Activated CD4-positive, alpha-beta T cell treated with anti-CD3 and anti-CD28 coated beads for 48 hours (primary cell): Measurements from ENCODE around the gene RARB.

ENCODE experiments used
- DNase-seq: peaks from one replicate; pipeline ENCODE4 v3.0.0-alpha.2; 2020

The RARB gene

DNA sequence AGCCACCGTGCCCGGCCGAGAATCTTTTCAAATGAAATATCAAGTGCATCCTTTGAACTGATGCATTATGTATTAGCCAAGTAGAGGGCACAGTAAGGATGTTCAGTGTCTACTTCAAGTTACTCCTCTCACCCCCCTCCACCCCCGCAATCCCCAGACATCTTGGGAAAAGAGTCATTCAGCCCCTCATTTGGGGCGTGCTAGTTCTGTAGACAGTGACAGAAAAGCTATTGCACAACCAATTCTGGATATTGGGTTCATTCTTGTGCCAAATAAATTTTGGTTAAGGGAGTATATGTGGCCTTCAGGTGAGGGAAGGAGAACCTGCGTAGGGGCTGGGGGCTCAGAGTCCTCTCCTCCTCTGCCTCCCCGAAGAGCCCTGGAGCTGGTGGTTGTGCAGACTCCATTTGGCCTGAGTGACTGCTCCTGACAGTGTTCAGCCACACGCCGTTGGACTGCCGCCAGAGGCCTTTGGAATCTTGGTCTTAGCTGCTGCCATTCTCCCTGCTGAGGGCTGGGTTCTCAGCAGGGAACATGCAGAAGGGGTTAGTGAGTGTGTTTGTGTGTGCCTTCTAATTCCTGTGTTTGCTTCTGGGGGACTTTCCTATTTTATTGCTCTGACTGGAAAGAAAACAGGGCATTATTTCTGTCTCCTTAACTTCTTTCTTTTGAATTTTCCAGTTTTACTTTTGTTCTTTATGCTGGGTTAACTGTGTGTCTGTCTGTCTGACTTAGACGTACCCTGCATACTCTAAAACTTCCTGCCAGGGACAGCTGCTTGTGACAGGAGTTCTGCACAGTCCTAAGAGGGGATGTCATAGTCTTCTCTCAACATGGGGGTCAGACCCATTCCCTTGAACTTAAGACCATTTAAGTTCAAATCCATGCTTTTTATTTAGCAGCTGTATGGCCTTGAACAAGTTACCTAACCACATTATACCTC is 21.0 kb downstream of the RARB start:
- no peak for DNase-seq

DNA sequence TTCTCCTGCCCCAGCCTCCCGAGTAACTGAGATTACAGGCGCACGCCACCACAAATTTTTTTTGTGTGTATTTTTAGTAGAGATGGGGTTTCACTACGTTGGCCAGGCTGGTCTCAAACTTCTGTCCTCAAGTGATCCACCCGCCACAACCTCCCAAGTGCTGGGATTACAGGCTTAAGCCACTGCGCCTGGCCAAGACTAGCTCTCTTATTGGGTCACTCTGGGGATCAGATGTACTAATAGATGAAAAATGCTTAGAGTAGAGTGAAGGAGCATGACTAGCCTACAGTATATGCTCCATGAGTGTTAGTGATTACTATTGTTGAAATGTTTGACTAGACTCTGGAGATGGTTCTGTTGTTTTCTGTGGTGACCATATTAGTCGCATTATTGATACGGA is 21.8 kb downstream of the RARB start:
- DNase-seq: no peak

DNA sequence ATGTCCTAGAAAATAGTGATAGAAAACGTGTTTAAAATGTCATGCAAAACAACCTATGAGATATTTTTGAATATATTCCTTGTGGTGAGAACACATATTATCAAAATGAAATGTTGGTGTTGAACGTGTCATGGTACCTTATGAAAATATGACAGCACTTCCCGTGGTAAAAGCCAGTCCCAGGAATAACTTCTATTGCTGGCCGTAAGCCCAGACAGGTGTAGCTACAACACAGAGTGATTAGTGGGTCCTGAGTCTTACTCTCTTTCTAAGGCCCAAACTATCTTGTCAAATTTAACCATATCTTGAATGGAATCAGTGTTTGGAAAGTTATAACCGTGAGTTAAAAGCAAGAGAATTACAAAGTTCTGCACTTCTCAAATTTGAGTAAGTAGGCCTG is 24.1 kb downstream of the RARB start:
- DNase-seq: no peak

DNA sequence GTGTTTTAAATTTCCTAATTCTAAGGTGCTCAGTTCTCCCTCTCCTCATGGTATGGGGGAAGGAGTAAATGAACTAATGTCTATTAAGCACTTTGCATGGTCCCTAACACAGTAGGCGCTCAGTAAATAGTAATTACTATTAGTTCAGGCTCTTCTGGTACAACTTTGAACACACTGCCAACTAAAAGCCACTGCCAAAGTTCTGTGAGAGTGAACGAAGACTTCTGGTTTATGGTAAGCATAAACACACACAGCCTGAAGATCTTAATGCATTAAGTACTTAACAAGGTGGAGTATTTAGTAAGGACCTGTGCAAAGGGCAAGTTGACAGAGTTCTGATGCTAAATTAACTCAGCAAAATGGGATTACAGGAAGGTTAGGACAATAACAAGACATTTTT is 24.7 kb downstream of the RARB start:
- no peak for DNase-seq

DNA sequence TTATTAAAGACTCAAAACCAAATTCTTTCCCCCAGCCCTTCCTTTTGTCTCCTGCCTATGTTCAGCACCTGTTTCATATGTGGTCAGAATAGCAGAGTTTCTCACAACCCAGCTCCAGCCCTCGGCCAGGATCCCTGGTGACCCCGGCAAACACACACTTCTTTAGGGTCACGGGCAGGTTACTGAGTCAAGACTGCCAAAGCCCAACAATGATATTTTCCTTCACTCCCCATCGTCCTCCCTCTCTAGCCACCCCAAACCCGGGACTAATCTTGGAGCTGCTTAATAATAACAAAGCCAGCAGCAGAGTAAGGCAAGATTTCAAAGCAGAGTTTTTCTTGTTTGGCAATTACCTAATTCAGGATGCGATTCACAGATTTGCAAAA is 25.5 kb downstream of the RARB start:
- no peak for DNase-seq

DNA sequence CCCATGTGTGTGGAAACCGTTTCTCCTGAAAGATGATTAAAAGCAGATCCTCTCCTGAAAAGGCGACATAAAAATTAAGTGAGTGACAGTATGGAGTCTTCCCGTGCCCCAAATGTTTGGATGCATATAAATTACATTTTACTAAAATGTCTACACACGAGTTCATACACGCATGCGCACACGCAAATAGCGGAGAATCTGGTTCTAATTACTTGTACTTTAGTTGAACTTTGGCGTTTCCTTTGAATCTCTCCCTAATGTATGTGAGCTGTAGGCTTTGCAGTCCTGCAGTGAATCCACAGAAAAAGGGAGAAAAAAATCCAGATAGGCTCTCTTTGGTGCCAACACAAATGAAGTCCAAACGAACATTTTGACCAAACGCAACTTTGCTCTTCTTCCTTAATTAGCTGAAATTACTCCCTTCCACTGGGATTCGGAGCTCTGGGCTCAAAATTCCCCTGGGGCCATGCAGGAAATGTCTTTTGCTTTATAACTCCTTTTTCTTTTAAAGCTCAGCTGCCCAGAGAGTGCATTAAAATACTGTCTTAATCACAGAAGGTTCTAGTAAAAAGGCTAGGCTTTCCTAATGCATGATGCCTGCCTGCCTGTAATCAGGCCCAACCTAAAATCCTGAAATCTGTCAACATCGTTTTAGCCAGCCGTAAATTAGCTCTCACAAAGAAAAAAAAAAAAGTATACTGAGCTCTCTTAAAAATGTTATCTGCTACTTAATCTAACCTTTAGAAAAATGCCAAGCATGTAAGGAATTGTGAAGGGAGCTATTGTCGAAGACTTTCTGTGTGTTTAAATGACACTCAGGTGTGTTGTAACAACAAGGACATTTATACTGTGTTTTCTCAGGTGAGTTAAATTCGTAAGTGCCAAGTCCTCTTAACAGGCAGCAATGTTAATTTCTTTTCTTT is 26.2 kb downstream of the RARB start:
- no peak for DNase-seq

DNA sequence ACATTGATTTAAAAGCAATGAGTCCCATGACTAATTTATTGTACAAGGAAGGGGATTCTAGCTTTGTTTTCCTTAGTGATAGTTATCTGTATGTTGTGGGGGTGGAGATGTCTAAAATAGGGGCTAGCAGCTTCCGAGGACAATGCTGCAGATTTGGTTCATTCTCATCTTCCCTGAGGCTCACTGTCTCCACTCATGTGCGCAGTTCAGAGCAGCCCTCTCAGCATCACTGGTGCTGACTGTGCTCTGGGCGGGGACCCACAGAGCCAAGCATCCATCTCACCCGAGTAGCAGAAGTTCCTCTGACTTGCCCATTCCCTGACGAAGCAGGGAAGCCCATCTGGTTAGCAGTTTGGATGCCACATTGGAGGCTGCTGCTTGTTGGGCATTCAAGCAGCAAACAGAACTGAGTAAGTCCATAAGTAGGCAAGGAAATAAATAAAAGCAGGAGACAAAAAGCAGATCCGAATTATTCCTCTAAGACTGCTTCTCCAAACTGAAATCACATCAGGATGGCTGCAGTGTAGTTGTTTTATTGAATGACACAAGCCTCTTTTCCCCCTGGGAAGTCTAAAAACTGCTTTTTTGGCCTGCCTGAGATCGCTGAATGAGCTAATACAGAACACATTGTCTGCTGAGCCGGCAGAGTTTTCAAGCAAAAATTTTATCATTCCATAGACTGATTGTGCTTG is 27.5 kb downstream of the RARB start:
- no peak for DNase-seq

DNA sequence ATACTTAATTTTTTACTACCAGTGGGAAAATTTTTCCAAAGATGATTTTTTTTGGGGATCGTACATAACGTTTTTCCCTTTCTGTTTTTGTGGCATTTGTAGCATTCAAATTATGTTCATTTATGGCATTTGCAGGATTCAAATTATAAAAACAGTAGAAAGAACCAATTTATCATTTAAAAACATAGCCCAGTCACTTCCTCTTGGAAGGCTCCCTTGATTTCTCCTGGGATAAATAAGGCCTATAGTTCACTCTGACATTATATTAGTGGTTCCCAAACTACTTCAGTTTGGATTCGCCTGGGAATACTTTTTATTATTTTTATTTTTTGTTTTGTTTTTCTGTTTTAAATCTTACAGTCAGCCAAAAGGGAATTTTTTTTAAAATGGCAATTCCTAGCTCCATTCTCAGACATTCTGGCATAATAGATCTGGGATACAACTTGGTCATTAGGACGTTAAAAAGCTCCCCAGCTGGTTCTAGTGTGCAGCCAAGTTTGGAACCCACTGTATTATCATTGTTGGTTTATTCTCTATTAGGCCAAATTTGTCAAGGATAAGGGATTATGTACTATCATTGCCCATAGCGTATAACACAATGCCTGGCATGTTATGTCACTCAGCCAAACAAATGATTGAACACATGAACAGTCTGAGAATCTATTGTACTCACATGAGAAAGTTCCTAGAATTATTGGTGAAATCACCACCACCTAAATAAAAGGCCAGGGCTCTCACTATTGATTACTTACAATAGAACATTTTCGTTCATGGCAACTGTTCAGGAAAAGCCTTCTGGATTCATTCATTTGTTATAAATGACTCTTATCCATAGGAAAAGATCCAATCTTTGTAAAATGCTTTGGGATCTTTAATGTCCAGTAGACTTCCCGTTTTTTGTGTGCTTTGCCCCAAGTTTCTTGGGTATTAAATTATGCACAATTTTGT is 28.9 kb downstream of the RARB start:
- DNase-seq: no peak

DNA sequence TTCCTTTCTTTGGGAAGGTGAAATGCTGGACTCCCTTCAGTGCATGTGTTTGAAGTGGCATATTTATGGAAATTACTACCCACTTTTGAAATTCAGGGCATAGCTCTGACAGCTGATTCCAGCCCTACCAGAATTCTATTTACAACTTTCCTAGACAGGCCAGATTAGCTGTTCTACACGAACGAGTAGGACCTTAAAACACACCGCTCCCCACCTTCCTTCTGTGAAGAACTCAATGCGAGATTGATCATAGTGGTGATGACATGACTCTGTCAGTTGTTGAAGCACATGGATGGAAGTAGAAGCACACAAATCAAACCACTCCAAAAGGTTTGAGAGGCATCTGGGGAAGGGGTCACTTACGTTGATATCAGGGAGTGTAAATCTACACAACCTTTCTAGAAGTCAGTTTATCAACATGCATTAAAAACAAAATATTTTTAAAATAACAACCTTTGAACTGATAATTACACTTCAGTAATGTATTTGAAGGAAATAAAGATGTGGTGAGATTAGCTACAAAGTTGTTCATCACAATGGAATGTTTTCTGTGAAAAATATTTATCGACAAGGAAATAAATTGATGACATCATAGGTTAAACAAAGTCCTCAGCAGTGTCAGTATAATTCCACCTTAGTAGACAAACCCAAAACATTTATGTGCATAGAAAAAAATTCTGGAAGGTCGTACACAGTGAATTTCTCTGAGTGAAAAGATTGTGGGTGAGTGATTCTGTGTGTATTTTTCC is 29.8 kb downstream of the RARB start:
- DNase-seq: no peak

DNA sequence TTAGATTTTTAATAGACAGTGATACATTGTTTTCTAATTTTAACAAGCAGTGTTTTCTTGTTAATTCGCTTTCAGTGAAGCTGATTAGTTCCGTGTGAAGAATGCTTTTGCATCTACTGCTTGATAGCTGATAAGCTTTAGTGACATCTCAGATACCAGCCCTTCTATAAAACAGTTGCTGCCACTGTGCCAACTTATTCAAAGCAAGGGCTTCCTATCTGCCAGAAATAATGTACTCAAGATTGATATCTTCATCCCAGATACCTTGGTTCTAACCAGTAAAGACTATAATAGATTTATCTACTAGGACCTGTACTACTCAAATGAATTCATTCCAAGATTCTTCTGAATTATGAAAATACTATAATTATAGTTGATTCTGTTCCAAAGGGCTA is 30.4 kb downstream of the RARB start:
- DNase-seq: no peak

DNA sequence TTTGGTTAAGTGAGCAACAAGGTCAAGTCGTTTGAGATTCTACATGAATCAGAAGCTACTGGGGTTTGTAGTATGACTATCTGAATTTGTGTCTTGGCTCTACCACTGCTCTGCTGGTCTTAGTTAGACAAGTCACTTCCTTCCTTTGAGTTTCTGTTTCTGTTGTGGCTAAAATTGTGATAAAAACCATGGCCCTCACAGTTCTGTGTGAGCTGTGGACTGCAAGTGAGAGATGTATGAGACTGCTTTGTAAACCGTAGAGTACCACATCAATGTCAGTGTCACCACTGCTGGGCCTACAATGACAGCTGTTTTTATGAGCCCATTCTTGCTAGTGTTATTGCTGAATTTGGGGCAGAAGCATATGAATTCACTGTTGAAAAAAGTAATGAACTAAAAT is 32.7 kb downstream of the RARB start:
- no peak for DNase-seq

DNA sequence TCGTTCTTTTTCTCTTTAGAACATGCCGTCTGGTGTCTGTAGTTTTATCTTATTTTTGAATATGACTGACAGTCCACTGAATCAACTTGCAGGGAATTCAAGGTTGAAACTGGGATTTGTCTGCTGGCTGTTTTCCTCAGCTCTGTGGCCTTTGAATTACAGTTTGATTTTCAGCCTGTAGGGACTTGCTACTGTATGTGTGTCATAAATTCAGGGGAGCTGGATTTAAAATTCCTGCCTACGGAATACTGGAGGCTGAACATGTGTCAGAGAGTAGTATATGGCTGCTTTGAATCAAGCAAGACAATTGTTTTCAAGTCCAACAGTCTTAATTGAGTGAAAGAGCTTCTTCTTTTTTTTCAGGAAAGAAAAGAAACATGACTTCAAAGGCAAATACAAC is 33.9 kb downstream of the RARB start:
- DNase-seq: no peak

DNA sequence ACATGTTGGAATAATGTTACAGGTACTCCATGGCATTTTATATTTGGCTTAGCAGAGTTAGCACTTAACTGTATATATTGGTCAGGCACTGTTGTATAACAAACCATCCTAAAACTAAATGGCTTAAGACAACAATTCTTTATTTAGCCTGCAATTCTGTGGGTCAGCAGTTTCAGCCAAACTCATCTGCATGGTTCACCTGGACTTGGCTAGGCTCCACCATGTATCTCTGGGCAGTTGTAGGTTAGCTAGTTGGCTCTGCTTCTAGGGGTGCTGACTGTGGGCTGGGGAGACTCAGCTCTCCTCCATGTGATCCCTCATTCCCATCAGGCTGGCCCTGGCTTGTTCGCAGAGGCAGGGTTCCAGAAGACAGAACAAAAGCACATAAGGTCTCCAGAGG is 34.4 kb downstream of the RARB start:
- no peak for DNase-seq

DNA sequence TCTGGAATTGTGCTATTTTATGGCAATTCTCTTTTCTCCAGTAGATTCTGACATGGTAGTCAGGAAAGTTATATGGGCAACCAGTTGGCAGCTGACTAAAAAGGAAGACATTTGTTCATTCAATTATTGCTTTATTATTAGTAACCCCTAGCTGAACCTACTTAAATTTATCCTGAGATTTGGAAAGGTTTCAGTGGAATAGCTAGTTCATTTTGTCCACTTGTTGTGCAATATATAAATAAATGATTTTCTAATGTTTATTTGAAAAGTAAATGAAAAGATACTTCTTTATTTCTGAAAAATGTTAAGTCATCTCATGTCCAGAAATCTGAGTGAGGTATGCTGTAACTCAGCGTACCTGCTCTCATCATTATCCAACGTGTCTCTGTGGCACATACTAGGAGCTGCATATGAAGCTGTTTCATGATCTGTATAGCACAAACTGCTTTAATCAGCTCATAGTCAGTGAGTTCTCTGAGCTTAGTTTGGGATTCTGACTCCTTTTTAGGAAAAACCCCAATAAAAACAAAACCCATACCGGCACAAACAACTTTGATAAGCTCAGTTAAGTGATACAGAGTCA is 35.9 kb downstream of the RARB start:
- DNase-seq: no peak

DNA sequence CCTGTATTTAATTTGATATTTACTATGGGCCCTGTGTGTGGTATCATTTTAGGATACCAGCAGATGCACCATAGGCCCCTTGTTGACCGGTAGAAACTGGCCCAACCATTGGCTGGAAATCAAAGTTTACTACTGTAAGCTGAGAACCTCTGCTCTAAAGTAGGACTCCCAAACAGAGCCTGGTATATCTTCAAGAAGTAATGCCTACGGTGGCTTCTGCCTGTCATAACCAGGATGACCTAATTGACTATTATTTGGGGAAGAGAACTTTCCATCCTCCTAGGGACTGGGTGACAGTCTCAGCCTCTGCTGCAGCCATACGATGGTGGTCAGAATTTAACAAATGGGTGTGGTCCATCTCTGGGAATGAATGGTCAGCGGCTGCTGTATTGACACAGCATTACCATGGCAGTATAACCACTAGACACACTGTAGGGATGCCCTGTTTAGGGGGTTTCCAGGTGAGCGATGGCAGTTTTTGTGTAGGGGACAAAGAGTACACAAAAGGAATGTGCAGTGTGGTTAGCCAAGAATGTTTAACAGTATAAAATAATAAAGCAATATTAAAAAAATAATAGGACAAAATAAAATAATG is 37.3 kb downstream of the RARB start:
- no peak for DNase-seq

DNA sequence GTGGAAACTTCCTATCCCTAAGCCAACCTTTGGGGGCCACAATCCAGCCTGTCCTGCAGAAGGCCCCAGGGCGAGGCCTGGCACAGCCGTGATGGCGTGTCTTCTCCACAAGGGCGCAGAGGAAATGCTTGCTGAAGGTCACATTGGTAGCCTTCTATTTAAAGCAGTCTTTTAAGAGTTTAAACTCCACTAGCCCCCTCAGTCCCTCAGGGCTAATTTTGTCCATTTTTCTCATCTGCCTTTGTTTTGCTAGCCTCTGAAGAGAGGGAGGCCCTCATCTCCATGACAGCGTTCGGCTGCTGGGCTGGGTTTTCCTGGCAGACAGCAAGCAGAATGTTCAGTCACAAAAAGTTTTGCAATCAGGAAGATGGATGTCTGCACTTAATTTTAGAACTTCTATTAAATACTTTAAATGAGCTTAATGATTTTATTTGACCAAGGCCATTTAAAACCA is 40.8 kb downstream of the RARB start:
- DNase-seq: no peak

DNA sequence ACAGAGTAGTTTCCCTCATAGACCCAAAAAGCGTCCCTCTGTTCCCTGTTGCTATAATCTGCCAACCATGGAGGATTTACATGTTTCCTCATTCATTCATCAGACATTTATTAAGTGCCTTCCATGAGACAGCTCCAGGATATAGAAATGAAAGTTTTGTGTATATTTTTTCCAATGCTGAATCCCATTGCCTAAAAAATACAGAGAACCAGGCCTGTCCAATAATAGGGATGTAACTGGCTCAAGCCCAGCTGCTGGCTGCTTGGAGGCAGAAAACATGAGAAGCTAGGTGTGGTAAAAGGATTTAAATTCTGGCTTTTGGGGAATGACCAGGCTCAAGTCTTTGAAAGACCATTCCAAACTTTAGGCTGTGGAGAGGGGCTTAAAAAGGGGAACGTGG is 41.5 kb downstream of the RARB start:
- DNase-seq: no peak

DNA sequence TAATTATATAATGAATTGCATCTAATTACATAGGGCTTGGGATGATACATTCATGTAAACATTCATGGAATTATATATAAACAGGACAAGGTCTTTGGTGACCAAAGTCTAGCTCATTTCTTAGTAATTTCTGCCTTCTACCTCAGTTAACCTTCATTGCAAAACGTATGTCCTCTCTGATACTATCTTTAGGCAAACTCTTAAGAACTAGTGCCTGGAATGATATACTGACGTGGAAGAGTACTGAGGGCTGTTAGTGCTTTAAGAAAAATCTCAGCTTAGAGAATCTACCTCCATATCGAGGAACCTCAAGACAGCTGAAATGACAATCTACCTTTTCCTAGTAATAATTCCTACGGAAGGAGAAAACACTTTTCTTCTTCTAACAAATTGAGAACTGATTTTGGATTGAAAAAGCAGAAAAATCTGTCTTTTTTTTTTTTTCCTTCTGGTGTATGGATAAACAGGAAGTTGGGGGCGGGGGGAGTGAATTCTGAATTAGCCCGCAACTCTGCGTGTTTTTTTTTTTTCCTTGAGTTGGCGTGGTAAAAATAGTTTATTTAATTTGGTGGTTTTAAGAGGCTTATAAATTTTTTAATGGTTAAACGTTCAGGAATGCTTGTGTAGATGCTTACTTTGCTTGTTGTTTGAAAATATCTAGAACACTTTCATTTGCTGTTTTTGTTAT is 43.2 kb downstream of the RARB start:
- no peak for DNase-seq

DNA sequence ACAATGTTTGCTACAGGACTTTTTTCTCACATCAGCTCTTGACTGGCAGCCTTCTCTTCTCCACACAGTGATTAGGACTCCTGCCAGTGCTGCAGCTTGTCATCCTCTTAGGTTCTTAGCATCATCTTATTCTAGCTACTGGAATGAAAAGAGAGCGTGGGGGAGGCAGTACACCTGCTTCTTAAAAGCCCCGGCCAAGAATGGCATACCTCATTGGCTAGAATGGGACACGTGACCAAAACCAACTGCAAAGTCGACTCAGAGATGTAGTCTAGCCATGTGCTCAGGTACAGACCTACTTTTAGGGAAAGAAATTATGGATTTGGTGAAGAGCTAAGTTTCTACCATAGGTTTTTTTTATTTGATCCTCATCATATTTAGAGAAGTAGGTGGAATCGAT is 44.1 kb downstream of the RARB start:
- DNase-seq: no peak

DNA sequence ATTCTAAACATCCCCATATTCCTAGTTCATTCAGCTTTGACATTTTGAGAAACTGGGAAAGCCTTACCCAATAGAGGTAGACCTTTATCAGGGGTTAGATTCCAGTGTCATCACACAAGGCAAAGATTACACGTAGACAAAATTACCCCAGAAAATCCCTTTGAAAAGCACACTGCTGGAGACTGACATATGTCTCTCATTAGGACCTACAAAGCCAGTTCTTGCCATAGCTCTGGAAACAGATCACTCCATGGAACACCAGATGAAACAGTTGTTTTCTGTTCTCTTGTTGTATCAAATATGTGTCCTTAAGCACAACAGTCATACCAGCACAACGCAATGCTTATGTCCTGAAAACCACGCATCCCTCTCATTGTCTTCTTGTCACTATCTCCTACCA is 44.7 kb downstream of the RARB start:
- no peak for DNase-seq
